HL-60 (cell line): ENCODE data around the gene ABCG1.

Experiments
- CTCF ChIP-seq: IDR thresholded peaks from one replicate; pipeline ENCODE4 v1.5.1; 2011; ENCODE audit warnings: low read length, control low read depth, inconsistent platforms; ENCODE audit not compliant: insufficient read depth
- GABPA ChIP-seq: IDR thresholded peaks from 2 replicates; pipeline ENCODE4 v1.6.1; 2012; ENCODE audit warnings: low read depth
- POLR2AphosphoS5 ChIP-seq: IDR thresholded peaks from 2 replicates; pipeline ENCODE4 v1.6.1; 2012; ENCODE audit warnings: low read depth
- SPI1 ChIP-seq: IDR thresholded peaks from 2 replicates; pipeline ENCODE4 v1.6.1; 2012; ENCODE audit warnings: low read depth, mild to moderate bottlenecking, borderline replicate concordance
- TF ChIP-seq, protein P1 (sequence below): IDR thresholded peaks from 2 replicates; pipeline ENCODE4 v1.6.1; 2012; ENCODE audit warnings: low read depth; ENCODE audit not compliant: insufficient replicate concordance

GRCh38 chr21:42191064-42191463, 27.9 kb upstream of the ABCG1 start:
- TF ChIP-seq CTCF, result no peak
- TF ChIP-seq SPI1, result no peak
- TF ChIP-seq POLR2AphosphoS5, result no peak
- TF ChIP-seq, protein P1, sequence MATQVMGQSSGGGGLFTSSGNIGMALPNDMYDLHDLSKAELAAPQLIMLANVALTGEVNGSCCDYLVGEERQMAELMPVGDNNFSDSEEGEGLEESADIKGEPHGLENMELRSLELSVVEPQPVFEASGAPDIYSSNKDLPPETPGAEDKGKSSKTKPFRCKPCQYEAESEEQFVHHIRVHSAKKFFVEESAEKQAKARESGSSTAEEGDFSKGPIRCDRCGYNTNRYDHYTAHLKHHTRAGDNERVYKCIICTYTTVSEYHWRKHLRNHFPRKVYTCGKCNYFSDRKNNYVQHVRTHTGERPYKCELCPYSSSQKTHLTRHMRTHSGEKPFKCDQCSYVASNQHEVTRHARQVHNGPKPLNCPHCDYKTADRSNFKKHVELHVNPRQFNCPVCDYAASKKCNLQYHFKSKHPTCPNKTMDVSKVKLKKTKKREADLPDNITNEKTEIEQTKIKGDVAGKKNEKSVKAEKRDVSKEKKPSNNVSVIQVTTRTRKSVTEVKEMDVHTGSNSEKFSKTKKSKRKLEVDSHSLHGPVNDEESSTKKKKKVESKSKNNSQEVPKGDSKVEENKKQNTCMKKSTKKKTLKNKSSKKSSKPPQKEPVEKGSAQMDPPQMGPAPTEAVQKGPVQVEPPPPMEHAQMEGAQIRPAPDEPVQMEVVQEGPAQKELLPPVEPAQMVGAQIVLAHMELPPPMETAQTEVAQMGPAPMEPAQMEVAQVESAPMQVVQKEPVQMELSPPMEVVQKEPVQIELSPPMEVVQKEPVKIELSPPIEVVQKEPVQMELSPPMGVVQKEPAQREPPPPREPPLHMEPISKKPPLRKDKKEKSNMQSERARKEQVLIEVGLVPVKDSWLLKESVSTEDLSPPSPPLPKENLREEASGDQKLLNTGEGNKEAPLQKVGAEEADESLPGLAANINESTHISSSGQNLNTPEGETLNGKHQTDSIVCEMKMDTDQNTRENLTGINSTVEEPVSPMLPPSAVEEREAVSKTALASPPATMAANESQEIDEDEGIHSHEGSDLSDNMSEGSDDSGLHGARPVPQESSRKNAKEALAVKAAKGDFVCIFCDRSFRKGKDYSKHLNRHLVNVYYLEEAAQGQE, result no peak
- no peak for TF ChIP-seq GABPA
